ENCODE measurements around the gene CPM. TPM values are rescaled to one million over a fixed set of nuclear protein-coding genes. Genes with fewer than 3 reads are reported as not detected.

Gene CPM
- total RNA-seq, 4 donors from 2014 or later = 30.2 to 51.9 (median 35.0) TPM

- Histone ChIP-seq H3K36me3 (peaks cover 32 to 91% (median 69%) of the 10 kb centered on the region in 4 donors), H3K4me1 (peaks cover 0 to 15% (median 11%) of the 10 kb centered on the region in 4 donors), H3K27ac (replicated peaks in 1 of 4) (no peak overlapping the region), H3K4me3 (no peak overlapping the region), H3K9me3 (no peaks in the 10 kb centered on the region), H3K27me3 (no peaks in the 10 kb centered on the region)
- TF ChIP-seq POLR2A (IDR thresholded peaks at IDR 0.05; ENCODE audit: low read depth) (no peak), POLR2AphosphoS5 (IDR thresholded peaks at IDR 0.05) (no peak), EP300 (IDR thresholded peaks at IDR 0.05) (no peak), CTCF (IDR thresholded peaks at IDR 0.05) (no peak)
- intact Hi-C loops (cut with DNase I) = no loop called here
- no peak for DNase-seq (ENCODE audit: extremely low spot score)
- WGBS = 97% methylated on average over 4 of the region's 4 CpGs
Measured at GRCh38 chr12:68833508-68833907, 99.5 kb downstream of the CPM start.

GRCh38 chr12:68832504-68832867 lies 100.5 kb downstream of the CPM start:
- H3K27me3 ChIP-seq = no peaks in the 10 kb centered on the region
- H3K27ac ChIP-seq (replicated peaks in 1 of 4) = no peak overlapping the region
- H3K9me3 ChIP-seq = no peaks in the 10 kb centered on the region
- DNase-seq (ENCODE audit: extremely low spot score) = no peak
- no peak overlapping the region for H3K4me3 ChIP-seq
- peaks cover 0 to 15% (median 11%) of the 10 kb centered on the region in 4 donors for H3K4me1 ChIP-seq
- TF ChIP-seq CTCF (IDR thresholded peaks at IDR 0.05) = no peak
- no peak for TF ChIP-seq POLR2AphosphoS5 (IDR thresholded peaks at IDR 0.05)
- no peak for TF ChIP-seq POLR2A (IDR thresholded peaks at IDR 0.05; ENCODE audit: low read depth)
- TF ChIP-seq EP300 (IDR thresholded peaks at IDR 0.05) = no peak
- intact Hi-C loops (cut with DNase I) = no loop called here
- H3K36me3 ChIP-seq = peaks cover 34 to 93% (median 70%) of the 10 kb centered on the region in 4 donors
- WGBS = 92% methylated on average over 4 of the region's 4 CpGs

GRCh38 chr12:68831751-68832503 lies 101.0 kb downstream of the CPM start:
- Histone ChIP-seq H3K36me3 (peaks cover 31 to 93% (median 70%) of the 10 kb centered on the region in 4 donors), H3K27me3 (no peaks in the 10 kb centered on the region), H3K9me3 (no peaks in the 10 kb centered on the region), H3K27ac (replicated peaks in 1 of 4) (no peak overlapping the region), H3K4me1 (peaks cover 0 to 15% (median 11%) of the 10 kb centered on the region in 4 donors), H3K4me3 (no peak overlapping the region)
- DNase-seq (ENCODE audit: extremely low spot score) = no peak
- intact Hi-C loops (cut with DNase I) = no loop called here
- no peak for TF ChIP-seq EP300 (IDR thresholded peaks at IDR 0.05)
- TF ChIP-seq CTCF (IDR thresholded peaks at IDR 0.05) = no peak
- no peak for TF ChIP-seq POLR2AphosphoS5 (IDR thresholded peaks at IDR 0.05)
- TF ChIP-seq POLR2A (IDR thresholded peaks at IDR 0.05; ENCODE audit: low read depth) = no peak
- 88% methylated on average over 14 of the region's 14 CpGs for WGBS

GRCh38 chr12:68831272-68831671 lies 101.7 kb downstream of the CPM start:
- H3K27ac ChIP-seq (replicated peaks in 1 of 4) = no peak overlapping the region
- no peak overlapping the region for H3K4me3 ChIP-seq
- H3K9me3 ChIP-seq = no peaks in the 10 kb centered on the region
- DNase-seq (ENCODE audit: extremely low spot score) = no peak
- intact Hi-C loops (cut with DNase I) = no loop called here
- H3K27me3 ChIP-seq = no peaks in the 10 kb centered on the region
- 76% methylated on average over 6 of the region's 6 CpGs for WGBS
- H3K36me3 ChIP-seq = peaks cover 35 to 93% (median 73%) of the 10 kb centered on the region in 4 donors
- TF ChIP-seq POLR2A (IDR thresholded peaks at IDR 0.05; ENCODE audit: low read depth) = no peak
- no peak for TF ChIP-seq POLR2AphosphoS5 (IDR thresholded peaks at IDR 0.05)
- TF ChIP-seq EP300 (IDR thresholded peaks at IDR 0.05) = no peak
- peaks cover 0 to 15% (median 11%) of the 10 kb centered on the region in 4 donors for H3K4me1 ChIP-seq

- no peak for DNase-seq (ENCODE audit: extremely low spot score)
- H3K27ac ChIP-seq (replicated peaks in 1 of 4) = no peak overlapping the region
- no peaks in the 10 kb centered on the region for H3K9me3 ChIP-seq
- WGBS = 87% methylated on average over 7 of the region's 7 CpGs
- intact Hi-C loops (cut with DNase I) = no loop called here
- no peak overlapping the region for H3K4me3 ChIP-seq
- no peaks in the 10 kb centered on the region for H3K27me3 ChIP-seq
- H3K4me1 ChIP-seq = peaks cover 0 to 15% (median 5%) of the 10 kb centered on the region in 4 donors
- H3K36me3 ChIP-seq = peaks cover 56 to 93% (median 80%) of the 10 kb centered on the region in 4 donors
- TF ChIP-seq EP300 (IDR thresholded peaks at IDR 0.05) (no peak), CTCF (IDR thresholded peaks at IDR 0.05) (no peak), POLR2AphosphoS5 (IDR thresholded peaks at IDR 0.05) (no peak), POLR2A (IDR thresholded peaks at IDR 0.05; ENCODE audit: low read depth) (no peak)
Measured at GRCh38 chr12:68828672-68829068, 104.3 kb downstream of the CPM start.
